GM19193 (cell line): ENCODE results near the gene C10orf90.

Source experiments
- POLR2A ChIP-seq: IDR thresholded peaks from 4 replicates; pipeline ENCODE4 v1.6.1; 2011; ENCODE audit not compliant: insufficient read depth, insufficient read length; ENCODE audit errors: extremely low read depth

Gene C10orf90

GRCh38 chr10:126523071-126523470 is 147.4 kb downstream of the C10orf90 start:
- TF ChIP-seq POLR2A = no peak

GRCh38 chr10:126521399-126521798 is 149.1 kb downstream of the C10orf90 start:
- no peak for TF ChIP-seq POLR2A

- TF ChIP-seq POLR2A = no peak
These were observed 149.7 kb downstream of the C10orf90 start for GRCh38 chr10:126520751-126521317.

GRCh38 chr10:126519992-126520391 is 150.5 kb downstream of the C10orf90 start:
- no peak for TF ChIP-seq POLR2A

GRCh38 chr10:126519185-126519584 is 151.3 kb downstream of the C10orf90 start:
- TF ChIP-seq POLR2A = no peak

GRCh38 chr10:126518218-126519080 is 152.0 kb downstream of the C10orf90 start:
- no peak for TF ChIP-seq POLR2A

- TF ChIP-seq POLR2A = no peak
These were observed 154.0 kb downstream of the C10orf90 start for GRCh38 chr10:126516515-126516914.

- no peak for TF ChIP-seq POLR2A
These were observed 158.5 kb downstream of the C10orf90 start for GRCh38 chr10:126511917-126512479.

GRCh38 chr10:126509182-126509581 is 161.3 kb downstream of the C10orf90 start:
- no peak for TF ChIP-seq POLR2A

- TF ChIP-seq POLR2A = no peak
These were observed 161.9 kb downstream of the C10orf90 start for GRCh38 chr10:126508535-126509040.

GRCh38 chr10:126504761-126505112 is 165.8 kb downstream of the C10orf90 start:
- no peak for TF ChIP-seq POLR2A

- no peak for TF ChIP-seq POLR2A
These were observed 166.3 kb downstream of the C10orf90 start for GRCh38 chr10:126504063-126504760.

GRCh38 chr10:126503392-126504062 is 167.0 kb downstream of the C10orf90 start:
- TF ChIP-seq POLR2A = no peak

- no peak for TF ChIP-seq POLR2A
These were observed 168.1 kb downstream of the C10orf90 start for GRCh38 chr10:126502441-126502840.

- no peak for TF ChIP-seq POLR2A
These were observed 168.7 kb downstream of the C10orf90 start for GRCh38 chr10:126501828-126502227.
